OCI-LY1 (cell line): Measurements from ENCODE around the gene TERT.

ENCODE experiments used
- EZH2 ChIP-seq: fragments of 200-600 bp; sonication (generic), shearing (Covaris generic); IDR thresholded peaks from 2 replicates; pipeline ENCODE4 v1.8.0; 2017; ENCODE audit warnings: borderline replicate concordance, mixed run types, mild to moderate bottlenecking, antibody characterized with exemption, low read length, moderate library complexity, mixed read lengths
- TF ChIP-seq, protein P1 (sequence below): fragments of 200-600 bp; sonication (generic), shearing (Covaris generic); IDR thresholded peaks from 2 replicates; pipeline ENCODE4 v1.5.1; 2017; ENCODE audit warnings: mild to moderate bottlenecking, antibody characterized with exemption, low read length, moderate library complexity, mixed read lengths

DNA sequence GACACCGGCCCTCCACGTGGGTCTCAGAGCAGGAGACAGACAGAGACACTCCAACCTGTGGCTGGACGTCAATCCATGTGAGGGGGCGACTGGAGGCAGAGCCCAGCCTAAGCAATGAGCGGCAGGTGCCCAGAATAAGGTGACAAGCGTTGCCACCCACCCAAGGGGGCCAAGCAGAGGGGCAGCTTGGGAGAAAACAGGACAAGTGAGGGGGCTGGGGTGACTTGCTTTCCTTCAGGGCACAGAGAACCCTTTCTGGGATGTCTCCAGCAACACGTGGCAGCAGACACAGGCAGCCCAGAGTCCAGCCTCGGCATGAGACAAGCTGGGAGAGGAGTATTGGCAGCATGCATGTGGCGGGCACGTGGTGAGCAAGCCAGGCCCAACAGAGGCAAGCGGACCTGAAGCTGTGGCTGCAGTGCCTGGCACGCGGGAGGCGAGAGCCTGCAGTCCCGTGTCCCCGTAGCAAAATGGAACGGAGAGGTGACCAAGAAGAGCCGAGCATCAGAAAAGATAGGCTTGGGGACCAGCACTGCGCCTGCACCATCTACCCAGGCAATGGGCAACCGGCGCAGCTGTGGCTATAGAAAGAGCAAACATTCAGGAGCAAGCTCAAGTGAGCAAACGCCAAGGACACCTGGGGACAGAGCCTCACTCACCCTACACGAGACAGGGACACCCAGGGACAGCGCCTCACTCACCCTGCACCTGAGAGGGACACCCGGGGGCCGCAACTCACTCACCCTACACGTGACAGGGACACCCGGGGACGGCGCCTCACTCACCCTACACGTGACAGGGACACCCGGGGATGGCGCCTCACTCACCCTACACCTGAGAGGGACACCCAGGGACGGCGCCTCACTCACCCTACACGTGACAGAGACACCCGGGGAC, 6.2 kb downstream of the TERT start:
- TF ChIP-seq, protein P1, sequence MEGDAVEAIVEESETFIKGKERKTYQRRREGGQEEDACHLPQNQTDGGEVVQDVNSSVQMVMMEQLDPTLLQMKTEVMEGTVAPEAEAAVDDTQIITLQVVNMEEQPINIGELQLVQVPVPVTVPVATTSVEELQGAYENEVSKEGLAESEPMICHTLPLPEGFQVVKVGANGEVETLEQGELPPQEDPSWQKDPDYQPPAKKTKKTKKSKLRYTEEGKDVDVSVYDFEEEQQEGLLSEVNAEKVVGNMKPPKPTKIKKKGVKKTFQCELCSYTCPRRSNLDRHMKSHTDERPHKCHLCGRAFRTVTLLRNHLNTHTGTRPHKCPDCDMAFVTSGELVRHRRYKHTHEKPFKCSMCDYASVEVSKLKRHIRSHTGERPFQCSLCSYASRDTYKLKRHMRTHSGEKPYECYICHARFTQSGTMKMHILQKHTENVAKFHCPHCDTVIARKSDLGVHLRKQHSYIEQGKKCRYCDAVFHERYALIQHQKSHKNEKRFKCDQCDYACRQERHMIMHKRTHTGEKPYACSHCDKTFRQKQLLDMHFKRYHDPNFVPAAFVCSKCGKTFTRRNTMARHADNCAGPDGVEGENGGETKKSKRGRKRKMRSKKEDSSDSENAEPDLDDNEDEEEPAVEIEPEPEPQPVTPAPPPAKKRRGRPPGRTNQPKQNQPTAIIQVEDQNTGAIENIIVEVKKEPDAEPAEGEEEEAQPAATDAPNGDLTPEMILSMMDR, result no peak
- TF ChIP-seq EZH2, result no peak
